IMR-90 (cell line): ENCODE measurements around the gene PPP1CB. TPM values are rescaled to one million over a fixed set of nuclear protein-coding genes. Genes with fewer than 3 reads are reported as not detected.

Experiments
- ATAC-seq: fragments of 200-7000 bp; cut with Tn5 transposase; 2 replicates; pipeline ENCODE4 v1.9.1; 2020; ENCODE audit warnings: low read depth, mild to moderate bottlenecking, moderate library complexity
- BruUV-seq: library from RNA; stranded (reverse); fragments of 400-500 nt; replicated peaks from 2 replicates; lab custom pipeline; 2021; lab: Mats Ljungman, UMichigan
- CTCF ChIA-PET: fragments of 300-600 bp; formaldehyde crosslinking; extraction: SDS; loops from one replicate; lab custom pipeline; 2021; ENCODE audit warnings: antibody characterized with exemption; lab: Yijun Ruan, JAX
- POLR2A ChIA-PET: fragments of 300-600 bp; sonication (Branson Sonifier 250); formaldehyde crosslinking; loops from one replicate; lab custom pipeline; 2022; ENCODE audit warnings: antibody characterized with exemption; ENCODE audit not compliant: unreplicated experiment; lab: Charles Lee
- DNase-seq: peaks from one replicate; pipeline ENCODE4 v3.0.0; 2013
- H2AFZ ChIP-seq: replicated peaks from 2 replicates; pipeline ENCODE3; 2013; ENCODE audit warnings: low read length, mild to moderate bottlenecking; ENCODE audit not compliant: poor library complexity
- H2AK5ac ChIP-seq: 2 replicates; pipeline ENCODE4 v1.6.1; 2013; ENCODE audit warnings: low read depth, low read length, inconsistent platforms
- H2AK9ac ChIP-seq: replicated peaks from 2 replicates; pipeline ENCODE3; 2013; ENCODE audit warnings: mild to moderate bottlenecking, low read depth, low read length, moderate library complexity; ENCODE audit not compliant: poor library complexity
- H2BK120ac ChIP-seq: 2 replicates; pipeline ENCODE4 v1.6.1; 2013; ENCODE audit warnings: low read depth, low read length, inconsistent platforms
- H2BK15ac ChIP-seq: 3 replicates; pipeline ENCODE4 v1.6.1; 2013; ENCODE audit warnings: low read depth, low read length, inconsistent platforms
- H2BK20ac ChIP-seq: 2 replicates; pipeline ENCODE4 v1.6.1; 2013; ENCODE audit warnings: low read depth, mild to moderate bottlenecking, inconsistent platforms, low read length, moderate library complexity
- H2BK5ac ChIP-seq: 2 replicates; pipeline ENCODE4 v1.6.1; 2013; ENCODE audit warnings: mild to moderate bottlenecking, low read depth, low read length, inconsistent platforms; ENCODE audit not compliant: poor library complexity, severe bottlenecking
- H3K14ac ChIP-seq: replicated peaks from 2 replicates; pipeline ENCODE4 v1.6.1; 2013; ENCODE audit warnings: low read depth, low read length, inconsistent platforms
- H3K18ac ChIP-seq: 2 replicates; pipeline ENCODE4 v1.6.1; 2013; ENCODE audit warnings: low read depth, low read length, control low read depth
- H3K23ac ChIP-seq: 2 replicates; pipeline ENCODE4 v1.6.1; 2013; ENCODE audit warnings: low read depth, low read length, inconsistent platforms
- H3K27ac ChIP-seq: 2 replicates; pipeline ENCODE4 v1.5.1; 2013; ENCODE audit warnings: mild to moderate bottlenecking, control low read depth, low read length; ENCODE audit not compliant: insufficient read depth
- H3K27me3 ChIP-seq: 2 replicates; pipeline ENCODE4 v1.6.1; 2013; ENCODE audit warnings: low read length; ENCODE audit not compliant: control insufficient read depth, insufficient read depth
- H3K36me3 ChIP-seq: 2 replicates; pipeline ENCODE4 v1.6.1; 2013; ENCODE audit warnings: low read length, mixed read lengths; ENCODE audit not compliant: control insufficient read depth, insufficient read depth
- H3K4ac ChIP-seq: 2 replicates; pipeline ENCODE4 v1.6.1; 2013; ENCODE audit warnings: low read depth, low read length, inconsistent platforms
- H3K4me1 ChIP-seq: 2 replicates; pipeline ENCODE4 v1.6.1; 2013; ENCODE audit warnings: low read length, mixed read lengths; ENCODE audit not compliant: control insufficient read depth, insufficient read depth
- H3K4me2 ChIP-seq: 2 replicates; pipeline ENCODE4 v1.6.1; 2013; ENCODE audit warnings: low read depth, mild to moderate bottlenecking, control low read depth, low read length, moderate library complexity
- H3K4me3 ChIP-seq: 2 replicates; pipeline ENCODE4 v1.5.1; 2013; ENCODE audit warnings: low read depth, mild to moderate bottlenecking, control low read depth, low read length, moderate library complexity; ENCODE audit not compliant: insufficient read depth
- H3K56ac ChIP-seq: 2 replicates; pipeline ENCODE4 v1.6.1; 2013; ENCODE audit warnings: low read length, inconsistent platforms; ENCODE audit not compliant: insufficient read depth; ENCODE audit errors: extremely low read depth
- H3K79me1 ChIP-seq, 2 experiments: 2 replicates each; pipeline ENCODE4 v1.6.1; 2013; ENCODE audit warnings: low read length in 2 of 2, inconsistent platforms in 1 of 2, low read depth in 1 of 2
- H3K9ac ChIP-seq: 2 replicates; pipeline ENCODE4 v1.6.1; 2013; ENCODE audit warnings: low read depth, low read length, control low read depth
- H3K9me1 ChIP-seq: 2 replicates; pipeline ENCODE4 v1.6.1; 2013; ENCODE audit warnings: low read length, inconsistent platforms; ENCODE audit not compliant: insufficient read depth
- H3K9me3 ChIP-seq: 2 replicates; pipeline ENCODE4 v1.6.1; 2013; ENCODE audit warnings: low read length; ENCODE audit not compliant: control insufficient read depth, insufficient read depth
- H4K20me1 ChIP-seq: 2 replicates; pipeline ENCODE4 v1.6.1; 2013; ENCODE audit warnings: low read length, inconsistent platforms; ENCODE audit not compliant: insufficient read depth
- H4K5ac ChIP-seq: 2 replicates; pipeline ENCODE4 v1.6.1; 2013; ENCODE audit warnings: mild to moderate bottlenecking, low read depth, low read length, control low read depth
- H4K8ac ChIP-seq, 2 experiments: 2 replicates each; pipeline ENCODE4 v1.6.1; 2013; ENCODE audit warnings: low read depth in 2 of 2, low read length in 2 of 2, control low read depth in 1 of 2, inconsistent platforms in 1 of 2
- H4K91ac ChIP-seq: 2 replicates; pipeline ENCODE4 v1.6.1; 2013; ENCODE audit warnings: low read depth, low read length, inconsistent platforms; ENCODE audit not compliant: insufficient read depth
- BHLHE40 ChIP-seq: fragments of 150-350 bp; IDR thresholded peaks from 2 replicates; pipeline ENCODE4 v1.6.1; 2016; ENCODE audit warnings: mild to moderate bottlenecking, low read depth, low read length
- CHD1 ChIP-seq: IDR thresholded peaks from 2 replicates; pipeline ENCODE4 v1.6.1; 2012; ENCODE audit warnings: low read depth, low read length, improper control_type of control experiment
- ELK1 ChIP-seq: fragments of 150-350 bp; IDR thresholded peaks from 2 replicates; pipeline ENCODE4 v1.6.1; 2016; ENCODE audit warnings: low read depth, mild to moderate bottlenecking, low read length, moderate library complexity, borderline replicate concordance
- FOS ChIP-seq: fragments of 150-350 bp; IDR thresholded peaks from 2 replicates; pipeline ENCODE4 v1.6.1; 2016; ENCODE audit warnings: low read depth, low read length
- MXI1 ChIP-seq: IDR thresholded peaks from 2 replicates; pipeline ENCODE4 v1.6.1; 2012; ENCODE audit warnings: low read depth, mild to moderate bottlenecking, low read length, moderate library complexity, borderline replicate concordance
- NFE2L2 ChIP-seq: fragments of 150-350 bp; IDR thresholded peaks from 2 replicates; pipeline ENCODE4 v1.6.1; 2016; ENCODE audit warnings: low read depth, mild to moderate bottlenecking, low read length
- POLR2A ChIP-seq: IDR thresholded peaks from 2 replicates; pipeline ENCODE4 v1.6.1; 2012; ENCODE audit warnings: mild to moderate bottlenecking, low read depth, low read length
- RAD21 ChIP-seq: IDR thresholded peaks from 2 replicates; pipeline ENCODE4 v1.6.1; 2012; ENCODE audit warnings: low read length, improper control_type of control experiment
- RCOR1 ChIP-seq: IDR thresholded peaks from 2 replicates; pipeline ENCODE4 v1.6.1; 2012; ENCODE audit warnings: mild to moderate bottlenecking, low read length, improper control_type of control experiment; ENCODE audit not compliant: insufficient replicate concordance
- USF2 ChIP-seq: fragments of 150-350 bp; IDR thresholded peaks from 2 replicates; pipeline ENCODE4 v1.6.1; 2017; ENCODE audit warnings: mild to moderate bottlenecking, antibody characterized with exemption, low read length, low read depth
- WGBS, 2 experiments: methylation state at CpG; one replicate each; pipeline versions ENCODE4 v1.1.5 to v1.1.7; 2013; ENCODE audit warnings: missing lambda C conversion rate in 2 of 2; ENCODE audit not compliant: insufficient read length in 1 of 2; ENCODE audit errors: extremely low coverage in 2 of 2; 5-methylcytosine and 5-hydroxymethylcytosine counted together
- dilution Hi-C: fragments of 300-500 bp; cut with HindIII; formaldehyde crosslinking; loops from one replicate; pipeline ENCODE4 v1.14.3; 2018; ENCODE audit warnings: low sequenced_read_pairs; ENCODE audit not compliant: unreplicated experiment
- in situ Hi-C: fragments of 300-500 bp; cut with MboI; formaldehyde crosslinking; loops from 3 replicates; pipeline ENCODE4 v1.14.3; 2019; ENCODE audit warnings: low sequenced_read_pairs, inconsistent platforms, mixed read lengths
- intact Hi-C: fragments of 100-400 bp; cut with micrococcal nuclease; formaldehyde crosslinking; loops from 2 replicates; pipeline ENCODE4 v1.10.0; 2022
- polyA plus RNA-seq, 3 experiments: library from polyadenylated mRNA; depleted of rRNA; stranded (reverse); fragments of >200 nt; gene quantifications; 2 replicates each; pipeline ENCODE4 v1.2.3, GENCODE V29; 2012; ENCODE audit warnings: low replicate concordance in 1 of 3
- total RNA-seq: library from RNA; depleted of rRNA; stranded (reverse); fragments of >200 nt; gene quantifications from 2 replicates; pipeline ENCODE4 v1.2.3, GENCODE V29; 2012

Gene PPP1CB
- total and polyA plus RNA-seq, 2 of the 4 experiments (the other 2 are of a cell fraction) = 37.7 to 111 TPM

- no peak overlapping the region for H2AK5ac ChIP-seq
- TF ChIP-seq NFE2L2 (no peak), USF2 (no peak), BHLHE40 (no peak), ELK1 (no peak), RCOR1 (no peak), MXI1 (no peak), FOS (no peak), CHD1 (no peak), POLR2A (no peak), RAD21 (no peak)
- no peak overlapping the region for H3K4ac ChIP-seq
- H3K27me3 ChIP-seq = no peaks in the 10 kb centered on the region
- no peak overlapping the region for H3K18ac ChIP-seq
- H4K5ac ChIP-seq = no peak overlapping the region
- DNase-seq (no peak), ATAC-seq (no peak)
- no peak overlapping the region for H2BK20ac ChIP-seq
- H2BK120ac ChIP-seq = no peak overlapping the region
- dilution Hi-C loops (no loop called here), in situ Hi-C loops (no loop called here), intact Hi-C loops (no loop called here)
- H3K4me1 ChIP-seq = no peaks in the 10 kb centered on the region
- 0% methylated on average over 1 of the region's 3 CpGs for WGBS, 2 experiments
- H3K9me3 ChIP-seq = no peaks in the 10 kb centered on the region
- no peak overlapping the region for H2AK9ac ChIP-seq
- no peak overlapping the region for H2BK15ac ChIP-seq
- H2BK5ac ChIP-seq = no peak overlapping the region
- H3K79me1 ChIP-seq = peaks cover 14 to 22% of the 10 kb centered on the region in 2 experiments
- H3K4me2 ChIP-seq = no peak overlapping the region
- no peak overlapping the region for H4K8ac ChIP-seq
- no peak overlapping the region for H3K9ac ChIP-seq
- H3K9me1 ChIP-seq = no peaks in the 10 kb centered on the region
- H3K27ac ChIP-seq = no peak overlapping the region
- H2AFZ ChIP-seq = no peak overlapping the region
- no peak overlapping the region for H4K91ac ChIP-seq
- H3K56ac ChIP-seq = no peak overlapping the region
- H3K23ac ChIP-seq = no peak overlapping the region
- peaks cover 46% of the 10 kb centered on the region for H3K36me3 ChIP-seq
- no peak overlapping the region for H3K14ac ChIP-seq
- CTCF ChIA-PET = interaction anchor here (0.6 kb wide), 1 partner anchor 170 kb away, joined by 4 read pairs; no protein-coding TSS in a partner anchor
- no TSS peak for BruUV-seq
- POLR2A ChIA-PET = no interaction called here
- H4K20me1 ChIP-seq = peaks cover 4% of the 10 kb centered on the region
- H3K4me3 ChIP-seq = no peak overlapping the region
These were observed 30.8 kb downstream of the PPP1CB start for GRCh38 chr2:28782423-28782822.
